Measurements from ENCODE around the gene IKZF3. TPM values are rescaled to one million over a fixed set of nuclear protein-coding genes. Genes with fewer than 3 reads are reported as not detected.

IKZF3 gene
- total and polyA plus RNA-seq, 8 donors = 0.12 to 1.2 (median 0.61) TPM

- H3K9me3 ChIP-seq = no peaks in the 10 kb centered on the region
- H3K4me3 ChIP-seq = no peak overlapping the region
- no peaks in the 10 kb centered on the region for H3K27me3 ChIP-seq
- H3K36me3 ChIP-seq = no peaks in the 10 kb centered on the region
- FAIRE-seq (no peak), DNase-seq (no peak), ATAC-seq (no peak)
- intact Hi-C loops (cut with DNase I) = no loop called here
- H3K27ac ChIP-seq = no peak overlapping the region
- no peak for TF ChIP-seq CTCF (IDR thresholded peaks at IDR 0.05)
- H3K4me1 ChIP-seq = no peaks in the 10 kb centered on the region
These were observed 47.8 kb downstream of the IKZF3 start for GRCh38 chr17:39816272-39816671.

- 79 to 84% methylated on average over 2 of the region's 2 CpGs for WGBS, 2 donors
- Histone ChIP-seq H3K9me3 (no peaks in the 10 kb centered on the region), H3K4me3 (no peak overlapping the region), H3K4me1 (no peaks in the 10 kb centered on the region), H3K36me3 (no peaks in the 10 kb centered on the region), H3K27ac (no peak overlapping the region), H3K27me3 (no peaks in the 10 kb centered on the region)
- intact Hi-C loops (cut with DNase I) = no loop called here
- no peak for DNase-seq
- no peak for FAIRE-seq
- TF ChIP-seq CTCF (IDR thresholded peaks at IDR 0.05) = no peak
- no peak for ATAC-seq
These were observed 49.6 kb downstream of the IKZF3 start for GRCh38 chr17:39814497-39814896.

GRCh38 chr17:39813631-39814030, 50.5 kb downstream of the IKZF3 start:
- no peak for DNase-seq
- ATAC-seq = no peak
- H3K27ac ChIP-seq = no peak overlapping the region
- intact Hi-C loops (cut with DNase I) = no loop called here
- no peak overlapping the region for H3K4me3 ChIP-seq
- no peak for FAIRE-seq
- no peak for TF ChIP-seq CTCF (IDR thresholded peaks at IDR 0.05)
- 81 to 83% methylated on average over 11 of the region's 11 CpGs for WGBS, 2 donors
- H3K4me1 ChIP-seq = peaks cover 0 to 8% (median 0%) of the 10 kb centered on the region in 3 donors
- H3K27me3 ChIP-seq = no peaks in the 10 kb centered on the region
- no peaks in the 10 kb centered on the region for H3K9me3 ChIP-seq
- H3K36me3 ChIP-seq = no peaks in the 10 kb centered on the region

GRCh38 chr17:39812466-39812865, 51.6 kb downstream of the IKZF3 start:
- 48 to 52% methylated on average over 6 of the region's 6 CpGs for WGBS, 2 donors
- ATAC-seq (peak in 1 of 4 donors; percentile 49), DNase-seq (no peak), FAIRE-seq (no peak)
- intact Hi-C loops (cut with DNase I) = no loop called here
- Histone ChIP-seq H3K9me3 (no peaks in the 10 kb centered on the region), H3K27ac (no peak overlapping the region), H3K27me3 (no peaks in the 10 kb centered on the region), H3K4me1 (peaks cover 0 to 10% (median 0%) of the 10 kb centered on the region in 3 donors), H3K36me3 (no peaks in the 10 kb centered on the region), H3K4me3 (no peak overlapping the region)
- TF ChIP-seq CTCF (IDR thresholded peaks at IDR 0.05) = no peak

- Histone ChIP-seq H3K4me1 (peaks cover 0 to 10% (median 0%) of the 10 kb centered on the region in 3 donors), H3K36me3 (no peaks in the 10 kb centered on the region), H3K27me3 (no peaks in the 10 kb centered on the region), H3K27ac (no peak overlapping the region), H3K4me3 (no peak overlapping the region), H3K9me3 (no peaks in the 10 kb centered on the region)
- ATAC-seq (no peak), DNase-seq (no peak), FAIRE-seq (no peak)
- no peak for TF ChIP-seq CTCF (IDR thresholded peaks at IDR 0.05)
- intact Hi-C loops (cut with DNase I) = no loop called here
- WGBS, 2 donors = 73 to 78% methylated on average over 4 of the region's 4 CpGs
These were observed 53.0 kb downstream of the IKZF3 start for GRCh38 chr17:39810939-39811728.
